Activated CD4-positive, alpha-beta T cell treated with anti-CD3 and anti-CD28 coated beads for 1 hour (primary cell): ENCODE results near the gene POP7.

Source experiments
- DNase-seq: peaks from one replicate; pipeline ENCODE4 v3.0.0-alpha.2; 2020

Gene POP7

GRCh38 chr7:100728196-100728595 is 22.3 kb downstream of the POP7 start:
- DNase-seq: no peak

- no peak for DNase-seq
Observed at GRCh38 chr7:100730136-100730800, 24.3 kb downstream of the POP7 start.

- DNase-seq: no peak
Observed at GRCh38 chr7:100731937-100732636, 26.2 kb downstream of the POP7 start.

GRCh38 chr7:100735730-100736129 is 29.8 kb downstream of the POP7 start:
- no peak for DNase-seq

- DNase-seq: no peak
Observed at GRCh38 chr7:100736671-100737070, 30.8 kb downstream of the POP7 start.

GRCh38 chr7:100739934-100740333 is 34.0 kb downstream of the POP7 start:
- no peak for DNase-seq

GRCh38 chr7:100744605-100745004 is 38.7 kb downstream of the POP7 start:
- no peak for DNase-seq

- no peak for DNase-seq
Observed at GRCh38 chr7:100745184-100745583, 39.3 kb downstream of the POP7 start.

- DNase-seq: no peak
Observed at GRCh38 chr7:100752994-100753393, 47.1 kb downstream of the POP7 start.

- DNase-seq: no peak
Observed at GRCh38 chr7:100753750-100754149, 47.8 kb downstream of the POP7 start.
